OCI-LY3 (cell line): ENCODE measurements around the gene LRIT3.

ENCODE experiments used
- H2AFZ ChIP-seq: fragments of 200-600, 300-600 bp; shearing (Covaris generic); 2 replicates; pipeline ENCODE4 v1.6.0; 2014; ENCODE audit warnings: antibody characterized with exemption, low read depth, low read length
- H3K27ac ChIP-seq: fragments of 200-600, 300-600 bp; sonication (generic); 2 replicates; pipeline ENCODE4 v1.5.1; 2014; ENCODE audit warnings: mild to moderate bottlenecking, low read length, moderate library complexity, mixed read lengths
- H3K27me3 ChIP-seq: fragments of 200-600, 300-600 bp; sonication (generic); 2 replicates; pipeline ENCODE4 v1.6.1; 2014; ENCODE audit warnings: low read depth, low read length, mixed read lengths
- H3K36me3 ChIP-seq: fragments of 200-600, 300-600 bp; sonication (generic); replicated peaks from 2 replicates; pipeline ENCODE3; 2014; ENCODE audit warnings: low read depth, low read length, mixed read lengths
- H3K4me1 ChIP-seq: fragments of 300-600, 200-600 bp; sonication (generic); 2 replicates; pipeline ENCODE4 v1.6.1; 2014; ENCODE audit warnings: low read length, mixed read lengths
- H3K4me2 ChIP-seq: fragments of 200-600, 300-600 bp; sonication (generic); 2 replicates; pipeline ENCODE4 v1.6.1; 2014; ENCODE audit warnings: low read length, mixed read lengths
- H3K4me3 ChIP-seq: fragments of 300-600, 200-600 bp; sonication (generic); 2 replicates; pipeline ENCODE4 v1.5.1; 2014; ENCODE audit warnings: antibody characterized with exemption, mild to moderate bottlenecking, low read length, moderate library complexity
- H3K79me2 ChIP-seq: fragments of 300-600, 200-600 bp; shearing (Covaris generic); 2 replicates; pipeline ENCODE4 v1.6.1; 2014; ENCODE audit warnings: mild to moderate bottlenecking, low read length, mixed read lengths
- H3K9ac ChIP-seq: fragments of 300-600, 200-600 bp; shearing (Covaris generic); 2 replicates; pipeline ENCODE4 v1.6.0; 2014; ENCODE audit warnings: mild to moderate bottlenecking, low read length, moderate library complexity
- H3K9me3 ChIP-seq: fragments of 200-600, 300-600 bp; shearing (Covaris generic); 2 replicates; pipeline ENCODE4 v1.6.1; 2014; ENCODE audit warnings: low read length, mixed read lengths; ENCODE audit not compliant: insufficient read depth
- H4K20me1 ChIP-seq: fragments of 200-600, 300-600 bp; sonication (generic); 2 replicates; pipeline ENCODE4 v1.6.1; 2016; ENCODE audit warnings: low read length, mixed read lengths; ENCODE audit not compliant: insufficient read depth
- EZH2phosphoT487 ChIP-seq: fragments of 200-600 bp; shearing (Covaris generic); IDR thresholded peaks from 2 replicates; pipeline ENCODE4 v1.6.1; 2018; ENCODE audit warnings: antibody characterized with exemption, mixed run types, low read depth
- TF ChIP-seq, protein P1 (sequence below): fragments of 200-600, 300-600 bp; sonication (generic); IDR thresholded peaks from 2 replicates; pipeline ENCODE4 v1.5.1; 2014; ENCODE audit warnings: antibody characterized with exemption, low read length, low read depth

LRIT3 gene

GRCh38 chr4:109801895-109802319, 46.0 kb upstream of the LRIT3 start, which contains the start of gene CFI:
TSS of gene CFI (minus strand) at chr4:109801999. CDS start at chr4:109801971, 28 bp downstream.
- no peak within 1 kb of the TSS for H2AFZ ChIP-seq
- H3K27me3 ChIP-seq: no peaks in the 10 kb centered on the region
- H3K27ac ChIP-seq: no peak within 1 kb of the TSS
- TF ChIP-seq, protein P1, sequence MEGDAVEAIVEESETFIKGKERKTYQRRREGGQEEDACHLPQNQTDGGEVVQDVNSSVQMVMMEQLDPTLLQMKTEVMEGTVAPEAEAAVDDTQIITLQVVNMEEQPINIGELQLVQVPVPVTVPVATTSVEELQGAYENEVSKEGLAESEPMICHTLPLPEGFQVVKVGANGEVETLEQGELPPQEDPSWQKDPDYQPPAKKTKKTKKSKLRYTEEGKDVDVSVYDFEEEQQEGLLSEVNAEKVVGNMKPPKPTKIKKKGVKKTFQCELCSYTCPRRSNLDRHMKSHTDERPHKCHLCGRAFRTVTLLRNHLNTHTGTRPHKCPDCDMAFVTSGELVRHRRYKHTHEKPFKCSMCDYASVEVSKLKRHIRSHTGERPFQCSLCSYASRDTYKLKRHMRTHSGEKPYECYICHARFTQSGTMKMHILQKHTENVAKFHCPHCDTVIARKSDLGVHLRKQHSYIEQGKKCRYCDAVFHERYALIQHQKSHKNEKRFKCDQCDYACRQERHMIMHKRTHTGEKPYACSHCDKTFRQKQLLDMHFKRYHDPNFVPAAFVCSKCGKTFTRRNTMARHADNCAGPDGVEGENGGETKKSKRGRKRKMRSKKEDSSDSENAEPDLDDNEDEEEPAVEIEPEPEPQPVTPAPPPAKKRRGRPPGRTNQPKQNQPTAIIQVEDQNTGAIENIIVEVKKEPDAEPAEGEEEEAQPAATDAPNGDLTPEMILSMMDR: no peak
- TF ChIP-seq EZH2phosphoT487: no peak
- H3K4me2 ChIP-seq: no peak within 1 kb of the TSS
- H3K9ac ChIP-seq: no peak within 1 kb of the TSS
- no peaks in the 10 kb centered on the region for H3K9me3 ChIP-seq
- no peaks in the 10 kb centered on the region for H3K79me2 ChIP-seq
- no peaks in the 10 kb centered on the region for H4K20me1 ChIP-seq
- no peaks in the 10 kb centered on the region for H3K4me1 ChIP-seq
- no peak within 1 kb of the TSS for H3K4me3 ChIP-seq
- no peaks in the 10 kb centered on the region for H3K36me3 ChIP-seq

DNA sequence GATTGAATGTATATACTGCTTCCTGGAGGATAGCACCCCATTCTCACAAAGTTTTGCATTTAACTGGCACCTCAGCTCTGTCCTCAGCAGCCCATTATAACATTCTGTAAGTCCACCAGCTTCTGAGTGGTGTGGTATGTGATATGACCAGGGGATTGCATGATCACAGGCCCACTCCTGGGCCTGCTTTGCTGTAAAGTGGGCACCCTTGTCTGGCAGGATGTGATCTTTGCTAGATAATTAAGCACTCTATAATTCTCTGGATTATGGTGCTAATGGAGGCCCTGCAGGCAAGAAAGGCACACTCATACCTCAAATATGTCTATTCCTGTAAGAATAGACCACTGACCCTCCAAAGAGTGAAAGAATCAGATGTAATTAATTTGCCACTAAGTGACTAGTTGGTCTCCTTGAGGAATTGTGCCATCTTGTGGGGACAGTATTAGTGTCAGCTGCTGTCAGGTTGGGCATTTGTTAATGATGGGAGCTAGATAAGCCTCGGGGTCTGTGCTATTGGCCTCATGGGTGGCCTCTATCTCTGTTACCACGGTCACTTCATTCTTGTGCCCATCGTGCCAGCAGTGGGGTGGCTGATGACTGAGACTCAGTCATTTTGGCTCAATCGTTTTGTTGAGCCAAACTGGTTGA, 43.9 kb upstream of the LRIT3 start:
- H3K27me3 ChIP-seq: no peaks in the 10 kb centered on the region
- no peak overlapping the region for H3K4me2 ChIP-seq
- H4K20me1 ChIP-seq: no peaks in the 10 kb centered on the region
- H3K36me3 ChIP-seq: no peaks in the 10 kb centered on the region
- no peaks in the 10 kb centered on the region for H3K79me2 ChIP-seq
- H3K27ac ChIP-seq: no peak overlapping the region
- TF ChIP-seq, protein P1: peak; percentile 72
- TF ChIP-seq EZH2phosphoT487: no peak
- H3K9ac ChIP-seq: no peak overlapping the region
- no peak overlapping the region for H2AFZ ChIP-seq
- no peak overlapping the region for H3K4me3 ChIP-seq
- H3K9me3 ChIP-seq: no peaks in the 10 kb centered on the region
- no peaks in the 10 kb centered on the region for H3K4me1 ChIP-seq

DNA sequence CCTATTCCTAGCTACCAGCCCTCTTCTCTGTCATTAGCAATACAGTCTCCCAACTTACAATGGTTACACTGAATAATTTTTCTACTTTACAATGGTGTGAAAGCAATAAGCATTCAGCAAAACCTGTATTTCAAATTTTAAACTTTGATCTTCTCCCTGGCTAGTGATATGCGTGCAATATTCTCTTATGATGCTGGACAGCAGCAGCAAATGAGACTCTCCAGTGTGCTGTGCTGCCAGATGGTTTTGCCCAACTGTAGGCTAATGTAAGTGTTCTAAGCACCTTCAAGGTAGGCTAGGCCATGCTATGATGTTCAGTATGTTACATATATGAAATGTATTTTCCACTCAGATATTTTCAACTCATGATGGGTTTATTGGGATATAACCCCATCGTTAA, 38.3 kb upstream of the LRIT3 start:
- Histone ChIP-seq H3K4me2 (no peak overlapping the region), H3K27ac (no peak overlapping the region), H3K4me3 (no peak overlapping the region), H2AFZ (no peak overlapping the region), H3K36me3 (no peaks in the 10 kb centered on the region), H3K79me2 (no peaks in the 10 kb centered on the region), H3K27me3 (no peaks in the 10 kb centered on the region), H3K9me3 (no peaks in the 10 kb centered on the region), H4K20me1 (no peaks in the 10 kb centered on the region), H3K9ac (no peak overlapping the region), H3K4me1 (peaks cover 2% of the 10 kb centered on the region; the same call in 1 of the 2 replicates)
- TF ChIP-seq, protein P1: no peak
- no peak for TF ChIP-seq EZH2phosphoT487

- H4K20me1 ChIP-seq: no peaks in the 10 kb centered on the region
- H3K79me2 ChIP-seq: peaks cover 4% of the 10 kb centered on the region
- H3K9me3 ChIP-seq: no peaks in the 10 kb centered on the region
- no peak for TF ChIP-seq EZH2phosphoT487
- TF ChIP-seq, protein P1: no peak
- H3K36me3 ChIP-seq: no peaks in the 10 kb centered on the region
- no peaks in the 10 kb centered on the region for H3K27me3 ChIP-seq
- peaks cover 4% of the 10 kb centered on the region; the same call in 1 of the 2 replicates for H3K4me1 ChIP-seq
- peak overlapping the region; percentile 27; the same call in 1 of the 2 replicates for H2AFZ ChIP-seq
- no peak overlapping the region for H3K4me3 ChIP-seq
- no peak overlapping the region for H3K27ac ChIP-seq
- H3K9ac ChIP-seq: no peak overlapping the region
- no peak overlapping the region for H3K4me2 ChIP-seq
Measured at GRCh38 chr4:109810552-109811387, 37.1 kb upstream of the LRIT3 start.
